WTC11 (cell line): ENCODE results near the gene ZNF362. TPM values are rescaled to one million over a fixed set of nuclear protein-coding genes. Genes with fewer than 3 reads are reported as not detected.

Source experiments
- ATAC-seq: fragments of 200-7000 bp; cut with Tn5 transposase; 2 replicates; pipeline ENCODE4 v1.10.0; 2021; ENCODE audit warnings: mild to moderate bottlenecking, moderate library complexity
- CTCF ChIA-PET: fragments of 300-600 bp; sonication (Branson Sonifier 250); formaldehyde crosslinking; loops from one replicate; lab custom pipeline; 2021; ENCODE audit warnings: antibody characterized with exemption; lab: Charles Lee
- POLR2A ChIA-PET: fragments of 350-600 bp; sonication (Branson Sonifier 250); formaldehyde crosslinking; loops from one replicate; lab custom pipeline; 2021; ENCODE audit warnings: antibody characterized with exemption; lab: Charles Lee
- DNase-seq: peaks from one replicate; pipeline ENCODE4 v3.0.0; 2021; ENCODE audit warnings: low spot score
- H3K27ac Mint-ChIP-seq: 2 replicates; pipeline ENCODE4 v1.8.0; 2021; ENCODE audit warnings: mixed read lengths
- H3K27me3 Mint-ChIP-seq: 2 replicates; pipeline ENCODE4 v1.8.0; 2021; ENCODE audit warnings: low read depth, mild to moderate bottlenecking, moderate library complexity, mixed read lengths
- H3K36me3 Mint-ChIP-seq: 2 replicates; pipeline ENCODE4 v1.8.0; 2021; ENCODE audit warnings: mixed read lengths
- H3K4me1 Mint-ChIP-seq: 2 replicates; pipeline ENCODE4 v1.8.0; 2022; ENCODE audit warnings: mixed read lengths
- H3K4me3 Mint-ChIP-seq: 2 replicates; pipeline ENCODE4 v1.8.0; 2021; ENCODE audit warnings: mild to moderate bottlenecking, moderate library complexity, mixed read lengths
- H3K9me3 Mint-ChIP-seq: 2 replicates; pipeline ENCODE4 v1.8.0; 2021; ENCODE audit warnings: mixed read lengths
- ARID4B ChIP-seq: sonication (generic); formaldehyde crosslinking; IDR thresholded peaks from 2 replicates; pipeline ENCODE4 v1.8.0; 2023; ENCODE audit warnings: missing genetic modification reagents, mild to moderate bottlenecking, borderline replicate concordance
- ETV6 ChIP-seq: sonication (generic); formaldehyde crosslinking; IDR thresholded peaks from 2 replicates; pipeline ENCODE4 v1.8.1; 2022; ENCODE audit warnings: mild to moderate bottlenecking, missing genetic modification reagents
- FOXP4 ChIP-seq: sonication (generic); formaldehyde crosslinking; IDR thresholded peaks from 2 replicates; pipeline ENCODE4 v1.8.0; 2022; ENCODE audit warnings: mild to moderate bottlenecking, missing genetic modification reagents
- HMGXB4 ChIP-seq: sonication (generic); formaldehyde crosslinking; IDR thresholded peaks from 2 replicates; pipeline ENCODE4 v1.8.1; 2023; ENCODE audit warnings: mild to moderate bottlenecking, moderate library complexity, missing genetic modification reagents
- NFATC4 ChIP-seq: fragments of 250-450 bp; sonication (Bioruptor Pico); IDR thresholded peaks from 2 replicates; pipeline ENCODE4 v1.9.0; 2021; ENCODE audit warnings: mild to moderate bottlenecking
- NR2C2 ChIP-seq: sonication (generic); formaldehyde crosslinking; IDR thresholded peaks from 2 replicates; pipeline ENCODE4 v1.8.0; 2022; ENCODE audit warnings: mild to moderate bottlenecking, missing genetic modification reagents
- OVOL2 ChIP-seq: fragments of 250-450 bp; sonication (Bioruptor Pico); IDR thresholded peaks from 2 replicates; pipeline ENCODE4 v1.9.0; 2021; ENCODE audit warnings: mild to moderate bottlenecking, borderline replicate concordance
- SOX15 ChIP-seq: fragments of 250-450 bp; sonication (Bioruptor Pico); IDR thresholded peaks from 2 replicates; pipeline ENCODE4 v1.9.0; 2021; ENCODE audit warnings: mild to moderate bottlenecking
- STAT6 ChIP-seq: sonication (generic); formaldehyde crosslinking; conservative IDR thresholded peaks from 2 replicates; pipeline ENCODE4 v1.8.1; 2023; ENCODE audit warnings: mild to moderate bottlenecking, low read depth, missing genetic modification reagents, moderate library complexity
- TEAD4 ChIP-seq: sonication (generic); formaldehyde crosslinking; IDR thresholded peaks from 2 replicates; pipeline ENCODE4 v1.8.0; 2022; ENCODE audit warnings: mild to moderate bottlenecking, missing genetic modification reagents
- ZNF232 ChIP-seq: sonication (generic); formaldehyde crosslinking; IDR thresholded peaks from 2 replicates; pipeline ENCODE4 v1.8.0; 2022; ENCODE audit warnings: mild to moderate bottlenecking, missing genetic modification reagents
- ZNF317 ChIP-seq: sonication (generic); formaldehyde crosslinking; IDR thresholded peaks from 2 replicates; pipeline ENCODE4 v1.8.1; 2023; ENCODE audit warnings: low read depth, mild to moderate bottlenecking, moderate library complexity, missing genetic modification reagents, borderline replicate concordance
- ZNF396 ChIP-seq: fragments of 250-450 bp; sonication (Bioruptor Pico); IDR thresholded peaks from 2 replicates; pipeline ENCODE4 v1.8.0; 2021; ENCODE audit warnings: mild to moderate bottlenecking, moderate library complexity, borderline replicate concordance
- ZNF423 ChIP-seq: fragments of 250-450 bp; sonication (Bioruptor Pico); IDR thresholded peaks from 2 replicates; pipeline ENCODE4 v2.1.2; 2022; ENCODE audit warnings: mild to moderate bottlenecking, moderate library complexity
- ZNF425 ChIP-seq: fragments of 250-450 bp; sonication (Bioruptor Pico); conservative IDR thresholded peaks from 2 replicates; pipeline ENCODE4 v1.9.0; 2021; ENCODE audit warnings: mild to moderate bottlenecking
- ZNF671 ChIP-seq: fragments of 250-450 bp; sonication (Bioruptor Pico); IDR thresholded peaks from 2 replicates; pipeline ENCODE4 v1.8.0; 2021; ENCODE audit warnings: mild to moderate bottlenecking
- total RNA-seq: library from RNA; stranded (reverse); gene quantifications from 3 replicates; pipeline ENCODE4 v1.2.3, GENCODE V29; 2021

Gene ZNF362
- total RNA-seq, 1 experiment from 2014 or later: 24.2 TPM

- TF ChIP-seq HMGXB4 (CRISPR knock-in tag) (no peak), TEAD4 (CRISPR knock-in tag) (no peak), ZNF423 (no peak)
Measured at GRCh38 chr1:33222381-33222780, 33.9 kb upstream of the ZNF362 start (continued).

- DNase-seq (no peak), ATAC-seq (no peak)
- no peak overlapping the region for H3K27ac Mint-ChIP-seq
- ChIA-PET POLR2A (no interaction called here), CTCF (no interaction called here)
- peaks cover 17% of the 10 kb centered on the region for H3K9me3 Mint-ChIP-seq
- H3K36me3 Mint-ChIP-seq: peaks cover 3% of the 10 kb centered on the region; the same call in 1 of the 2 replicates
- peaks cover 40% of the 10 kb centered on the region for H3K27me3 Mint-ChIP-seq
- no peak for TF ChIP-seq ZNF671
- no peak for TF ChIP-seq SOX15 (CRISPR knock-in tag)
- TF ChIP-seq ARID4B: no peak
- no peak for TF ChIP-seq NFATC4 (CRISPR knock-in tag)
- H3K4me3 Mint-ChIP-seq: no peak overlapping the region
- peaks cover 16% of the 10 kb centered on the region for H3K4me1 Mint-ChIP-seq
Measured at GRCh38 chr1:33224166-33224707, 32.1 kb upstream of the ZNF362 start.

GRCh38 chr1:33225586-33225985, 30.7 kb upstream of the ZNF362 start:
- peaks cover 11% of the 10 kb centered on the region for H3K4me1 Mint-ChIP-seq

More at GRCh38 chr1:33225586-33225985, 30.7 kb upstream of the ZNF362 start:
- ChIA-PET CTCF (no interaction called here), POLR2A (no interaction called here)
- Mint-ChIP-seq H3K27ac (no peak overlapping the region), H3K27me3 (peaks cover 40% of the 10 kb centered on the region), H3K36me3 (peaks cover 3% of the 10 kb centered on the region; the same call in 1 of the 2 replicates), H3K9me3 (peaks cover 17% of the 10 kb centered on the region), H3K4me3 (no peak overlapping the region)
- DNase-seq (no peak), ATAC-seq (no peak)
- TF ChIP-seq TEAD4 (CRISPR knock-in tag) (no peak), STAT6 (CRISPR knock-in tag) (no peak), ZNF396 (CRISPR knock-in tag) (no peak), ETV6 (CRISPR knock-in tag) (no peak), NR2C2 (CRISPR knock-in tag) (no peak), OVOL2 (no peak), ZNF317 (CRISPR knock-in tag) (no peak), ZNF671 (no peak), ZNF425 (CRISPR knock-in tag) (no peak), ZNF232 (CRISPR knock-in tag) (no peak), FOXP4 (CRISPR knock-in tag) (no peak)
